HEK293 (cell line): ENCODE results near the gene VKORC1L1.
"Not testable (repeated sequence)": the region's sequence is repeated elsewhere in the genome, so short reads cannot be mapped to it uniquely, and the experiment has no call there.

Source experiments
- CTCF ChIA-PET: fragments of 350-600 bp; formaldehyde crosslinking; extraction: SDS; loops from one replicate; lab custom pipeline; 2021; ENCODE audit warnings: antibody characterized with exemption; lab: Yijun Ruan, JAX
- POLR2A ChIA-PET: fragments of 300-600 bp; formaldehyde crosslinking; extraction: SDS; loops from one replicate; lab custom pipeline; 2020; ENCODE audit warnings: antibody characterized with exemption, inconsistent platforms; lab: Yijun Ruan, JAX
- H3K27ac ChIP-seq: fragments of 200-500 bp; sonication (Bioruptor generic); 2 replicates; pipeline ENCODE4 v1.5.1; 2014; ENCODE audit warnings: low read depth, low read length, control low read depth, inconsistent platforms; ENCODE audit errors: extremely low read depth
- H3K36me3 ChIP-seq, 2 experiments: fragments of 200-500 bp in 1 of 2; sonication (Bioruptor generic) in 1 of 2; 1 replicate in 1 of 2; 2 replicates in 1 of 2; pipeline ENCODE4 v1.5.1; 2014 to 2017; ENCODE audit warnings: inconsistent platforms in 2 of 2, low read length in 2 of 2; ENCODE audit not compliant: control insufficient read depth in 2 of 2, insufficient read depth in 1 of 2
- H3K4me1 ChIP-seq: fragments of 200-500 bp; sonication (Bioruptor generic); 2 replicates; pipeline ENCODE4 v1.5.1; 2014; ENCODE audit warnings: mild to moderate bottlenecking, low read length, inconsistent platforms; ENCODE audit not compliant: control insufficient read depth, insufficient read depth
- H3K4me3 ChIP-seq: 2 replicates; pipeline ENCODE4 v1.5.1; 2011; ENCODE audit warnings: low read depth, mild to moderate bottlenecking, control low read depth, low read length, moderate library complexity
- H3K9me3 ChIP-seq: fragments of 200-500 bp; sonication (Bioruptor generic); 2 replicates; pipeline ENCODE4 v1.5.1; 2014; ENCODE audit warnings: low read depth, low read length, inconsistent platforms; ENCODE audit not compliant: control insufficient read depth, insufficient read depth
- ATF2 ChIP-seq: fragments of 450-650 bp; formaldehyde crosslinking; IDR thresholded peaks from 2 replicates; pipeline ENCODE4 v1.5.1; 2016; ENCODE audit warnings: missing biosample characterization, missing genetic modification characterization, low read depth
- BCL11A ChIP-seq: fragments of 450-650 bp; formaldehyde crosslinking; IDR thresholded peaks from 2 replicates; pipeline ENCODE4 v1.5.1; 2016; ENCODE audit warnings: low read depth, missing biosample characterization, missing genetic modification characterization
- BCL6B ChIP-seq: fragments of 450-650 bp; formaldehyde crosslinking; IDR thresholded peaks from 2 replicates; pipeline ENCODE4 v1.5.1; 2017; ENCODE audit warnings: missing biosample characterization, missing genetic modification characterization
- EGR2 ChIP-seq: fragments of 450-650 bp; formaldehyde crosslinking; IDR thresholded peaks from 2 replicates; pipeline ENCODE4 v1.5.1; 2016; ENCODE audit warnings: low read depth, missing biosample characterization, missing genetic modification characterization
- HOXC10 ChIP-seq: sonication (generic); formaldehyde crosslinking; IDR thresholded peaks from 2 replicates; pipeline ENCODE4 v1.8.1; 2023; ENCODE audit warnings: mild to moderate bottlenecking, missing genetic modification reagents
- KLF10 ChIP-seq: fragments of 450-650 bp; IDR thresholded peaks from 2 replicates; pipeline ENCODE4 v1.5.1; 2018; ENCODE audit warnings: missing biosample characterization, mild to moderate bottlenecking, missing genetic modification characterization
- PRDM4 ChIP-seq: fragments of 450-650 bp; formaldehyde crosslinking; IDR thresholded peaks from 2 replicates; pipeline ENCODE4 v1.5.1; 2017; ENCODE audit warnings: missing biosample characterization, missing genetic modification characterization
- ZNF132 ChIP-seq: fragments of 450-650 bp; formaldehyde crosslinking; IDR thresholded peaks from 2 replicates; pipeline ENCODE4 v1.5.1; 2017; ENCODE audit warnings: missing biosample characterization, missing genetic modification characterization, borderline replicate concordance
- ZNF138 ChIP-seq: fragments of 450-650 bp; formaldehyde crosslinking; IDR thresholded peaks from 2 replicates; pipeline ENCODE4 v1.5.1; 2016; ENCODE audit warnings: missing biosample characterization, missing genetic modification characterization, borderline replicate concordance
- ZNF146 ChIP-seq: fragments of 450-650 bp; formaldehyde crosslinking; IDR thresholded peaks from 2 replicates; pipeline ENCODE4 v1.5.1; 2016; ENCODE audit warnings: missing biosample characterization, missing genetic modification characterization
- ZNF221 ChIP-seq: fragments of 450-650 bp; formaldehyde crosslinking; IDR thresholded peaks from 2 replicates; pipeline ENCODE4 v1.5.1; 2017; ENCODE audit warnings: missing biosample characterization, missing genetic modification characterization, borderline replicate concordance
- ZNF350 ChIP-seq: fragments of 450-650 bp; formaldehyde crosslinking; IDR thresholded peaks from 2 replicates; pipeline ENCODE4 v1.5.0; 2017; ENCODE audit warnings: missing biosample characterization, mild to moderate bottlenecking, missing genetic modification characterization
- ZNF404 ChIP-seq: fragments of 450-650 bp; formaldehyde crosslinking; IDR thresholded peaks from 2 replicates; pipeline ENCODE4 v1.5.1; 2017; ENCODE audit warnings: missing biosample characterization, missing genetic modification characterization
- ZNF416 ChIP-seq: fragments of 450-650 bp; formaldehyde crosslinking; IDR thresholded peaks from 2 replicates; pipeline ENCODE4 v1.5.1; 2016; ENCODE audit warnings: missing biosample characterization, missing genetic modification characterization
- ZNF473 ChIP-seq: fragments of 450-650 bp; formaldehyde crosslinking; IDR thresholded peaks from 2 replicates; pipeline ENCODE4 v1.5.1; 2017; ENCODE audit warnings: missing biosample characterization, missing genetic modification characterization
- ZNF521 ChIP-seq: fragments of 450-650 bp; formaldehyde crosslinking; IDR thresholded peaks from 2 replicates; pipeline ENCODE4 v1.5.1; 2017; ENCODE audit warnings: missing biosample characterization, mild to moderate bottlenecking, missing genetic modification characterization
- ZNF549 ChIP-seq: fragments of 450-650 bp; IDR thresholded peaks from 2 replicates; pipeline ENCODE4 v1.5.1; 2018; ENCODE audit warnings: missing biosample characterization, missing genetic modification characterization, mild to moderate bottlenecking, inconsistent platforms, moderate library complexity
- ZNF645 ChIP-seq: fragments of 450-650 bp; formaldehyde crosslinking; IDR thresholded peaks from 2 replicates; pipeline ENCODE4; 2016; ENCODE audit warnings: missing biosample characterization, missing genetic modification characterization
- ZNF692 ChIP-seq: fragments of 450-650 bp; formaldehyde crosslinking; IDR thresholded peaks from 2 replicates; pipeline ENCODE4 v1.5.1; 2016; ENCODE audit warnings: missing biosample characterization, missing genetic modification characterization
- ZNF768 ChIP-seq: fragments of 450-650 bp; formaldehyde crosslinking; IDR thresholded peaks from 2 replicates; pipeline ENCODE4 v1.5.1; 2018; ENCODE audit warnings: missing biosample characterization, mild to moderate bottlenecking, missing genetic modification characterization
- ZNF776 ChIP-seq: fragments of 450-650 bp; formaldehyde crosslinking; IDR thresholded peaks from 2 replicates; pipeline ENCODE4 v1.5.0; 2017; ENCODE audit warnings: missing biosample characterization, missing genetic modification characterization, borderline replicate concordance
- ZSCAN18 ChIP-seq: fragments of 450-650 bp; formaldehyde crosslinking; IDR thresholded peaks from 2 replicates; pipeline ENCODE4 v1.5.1; 2016; ENCODE audit warnings: missing biosample characterization, missing genetic modification characterization

VKORC1L1 gene

GRCh38 chr7:65938336-65938895, 65.5 kb downstream of the VKORC1L1 start:
- ChIA-PET POLR2A (no interaction called here), CTCF (interaction anchor here (0.7 kb wide), 1 partner anchor 1493 kb away, joined by 3 read pairs; no protein-coding TSS in a partner anchor)
- no peak for TF ChIP-seq EGR2
- TF ChIP-seq PRDM4 = peak; percentile 73
- no peaks in the 10 kb centered on the region for H3K4me1 ChIP-seq
- H3K9me3 ChIP-seq = no peaks in the 10 kb centered on the region
- no peak overlapping the region for H3K4me3 ChIP-seq
- no peaks in the 10 kb centered on the region; a peak in 1 of 3 replicates for H3K36me3 ChIP-seq
- no peak overlapping the region for H3K27ac ChIP-seq

- H3K4me3 ChIP-seq, POLR2A ChIA-PET, H3K27ac ChIP-seq, H3K36me3 ChIP-seq, H3K4me1 ChIP-seq, H3K9me3 ChIP-seq: not testable (repeated sequence)
- CTCF ChIA-PET = interaction anchor here (0.9 kb wide), 1 partner anchor 10 kb away, joined by 7 read pairs; no protein-coding TSS in a partner anchor
Observed at GRCh38 chr7:65945787-65946186, 72.9 kb downstream of the VKORC1L1 start.

GRCh38 chr7:65946904-65947303, 74.0 kb downstream of the VKORC1L1 start:
- ChIA-PET POLR2A (no interaction called here), CTCF (interaction anchor here (0.9 kb wide), 1 partner anchor 11 kb away, joined by 7 read pairs; no protein-coding TSS in a partner anchor)
- Histone ChIP-seq H3K27ac (no peak overlapping the region), H3K36me3 (peaks cover 0 to 6% of the 10 kb centered on the region in 2 experiments; a peak in 2 of 3 replicates), H3K9me3 (no peaks in the 10 kb centered on the region), H3K4me1 (peaks cover 6% of the 10 kb centered on the region; the same call in 1 of the 2 replicates), H3K4me3 (no peak overlapping the region)
- TF ChIP-seq ZNF350 = no peak
- TF ChIP-seq ZNF645 = no peak
- no peak for TF ChIP-seq ZNF549 (tag by site-specific recombination)
- no peak for TF ChIP-seq ZNF416
- TF ChIP-seq ZNF521 (tag by site-specific recombination) = no peak
- no peak for TF ChIP-seq ZNF138 (tag by site-specific recombination)
- TF ChIP-seq ZNF776 (tag by site-specific recombination) = no peak
- TF ChIP-seq HOXC10 = no peak
- TF ChIP-seq ZNF692 (tag by site-specific recombination) = no peak
- TF ChIP-seq ZNF768 (tag by site-specific recombination) = no peak
- no peak for TF ChIP-seq BCL6B (tag by site-specific recombination)
- TF ChIP-seq KLF10 = no peak
- no peak for TF ChIP-seq BCL11A (tag by site-specific recombination)
- no peak for TF ChIP-seq ZNF146 (tag by site-specific recombination)
- no peak for TF ChIP-seq ZNF132 (tag by site-specific recombination)
- no peak for TF ChIP-seq ZNF404 (tag by site-specific recombination)
- TF ChIP-seq ATF2 (tag by site-specific recombination) = no peak
- no peak for TF ChIP-seq ZSCAN18 (tag by site-specific recombination)
- no peak for TF ChIP-seq ZNF473 (tag by site-specific recombination)
- no peak for TF ChIP-seq ZNF221 (tag by site-specific recombination)
